AG09319 (cell line): Measurements from ENCODE around the gene TM2D3.

Source experiments
- DNase-seq: peaks from one replicate; pipeline ENCODE4 v3.0.0-alpha.2; 2010; ENCODE audit warnings: low read depth; ENCODE audit errors: extremely low read depth
- TF ChIP-seq, protein P1 (sequence below): IDR thresholded peaks from 2 replicates; pipeline ENCODE4 v1.5.1; 2011; ENCODE audit warnings: low read depth, mild to moderate bottlenecking, inconsistent platforms, low read length, moderate library complexity

The TM2D3 gene

DNA sequence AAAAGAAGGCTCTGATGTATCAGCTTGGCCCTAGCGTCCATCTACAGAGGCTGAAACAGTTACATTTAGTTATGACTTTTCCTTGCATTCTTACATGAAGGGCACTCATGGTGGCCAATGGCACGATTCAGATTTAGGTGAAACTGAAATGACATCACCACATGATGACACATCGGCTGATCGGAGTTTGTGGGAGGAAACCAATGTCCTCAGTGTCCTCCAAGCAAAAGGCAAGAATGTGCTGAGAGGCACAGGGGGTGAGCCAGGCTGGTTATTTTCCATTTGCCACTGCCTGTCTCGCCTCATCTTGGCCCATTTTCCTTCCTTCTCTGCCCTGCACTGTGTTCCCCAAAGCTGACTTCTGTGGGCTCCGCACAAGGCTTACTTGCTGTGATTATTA is 37.7 kb upstream of the TM2D3 start:
- no peak for DNase-seq
- TF ChIP-seq, protein P1, sequence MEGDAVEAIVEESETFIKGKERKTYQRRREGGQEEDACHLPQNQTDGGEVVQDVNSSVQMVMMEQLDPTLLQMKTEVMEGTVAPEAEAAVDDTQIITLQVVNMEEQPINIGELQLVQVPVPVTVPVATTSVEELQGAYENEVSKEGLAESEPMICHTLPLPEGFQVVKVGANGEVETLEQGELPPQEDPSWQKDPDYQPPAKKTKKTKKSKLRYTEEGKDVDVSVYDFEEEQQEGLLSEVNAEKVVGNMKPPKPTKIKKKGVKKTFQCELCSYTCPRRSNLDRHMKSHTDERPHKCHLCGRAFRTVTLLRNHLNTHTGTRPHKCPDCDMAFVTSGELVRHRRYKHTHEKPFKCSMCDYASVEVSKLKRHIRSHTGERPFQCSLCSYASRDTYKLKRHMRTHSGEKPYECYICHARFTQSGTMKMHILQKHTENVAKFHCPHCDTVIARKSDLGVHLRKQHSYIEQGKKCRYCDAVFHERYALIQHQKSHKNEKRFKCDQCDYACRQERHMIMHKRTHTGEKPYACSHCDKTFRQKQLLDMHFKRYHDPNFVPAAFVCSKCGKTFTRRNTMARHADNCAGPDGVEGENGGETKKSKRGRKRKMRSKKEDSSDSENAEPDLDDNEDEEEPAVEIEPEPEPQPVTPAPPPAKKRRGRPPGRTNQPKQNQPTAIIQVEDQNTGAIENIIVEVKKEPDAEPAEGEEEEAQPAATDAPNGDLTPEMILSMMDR = no peak

DNA sequence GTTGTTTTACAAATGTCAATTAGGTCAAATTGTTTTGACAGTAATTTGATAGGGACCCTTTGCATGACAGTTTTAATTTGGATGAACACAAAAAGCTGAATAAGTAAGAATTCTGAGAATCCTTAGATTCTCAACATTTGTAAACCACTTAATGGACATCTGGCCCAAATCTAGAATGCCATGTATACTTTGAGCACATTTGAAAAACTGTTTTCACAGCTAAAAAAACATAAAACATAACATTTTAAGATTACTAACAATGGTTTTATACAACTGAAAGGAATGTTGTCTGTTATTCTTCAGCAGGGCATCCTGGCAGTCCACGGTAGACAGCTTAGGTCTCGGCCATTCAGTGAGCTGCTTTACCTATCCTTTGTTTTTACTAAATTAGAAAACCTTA is 34.5 kb upstream of the TM2D3 start:
- DNase-seq = no peak
- TF ChIP-seq, protein P1 = no peak

DNA sequence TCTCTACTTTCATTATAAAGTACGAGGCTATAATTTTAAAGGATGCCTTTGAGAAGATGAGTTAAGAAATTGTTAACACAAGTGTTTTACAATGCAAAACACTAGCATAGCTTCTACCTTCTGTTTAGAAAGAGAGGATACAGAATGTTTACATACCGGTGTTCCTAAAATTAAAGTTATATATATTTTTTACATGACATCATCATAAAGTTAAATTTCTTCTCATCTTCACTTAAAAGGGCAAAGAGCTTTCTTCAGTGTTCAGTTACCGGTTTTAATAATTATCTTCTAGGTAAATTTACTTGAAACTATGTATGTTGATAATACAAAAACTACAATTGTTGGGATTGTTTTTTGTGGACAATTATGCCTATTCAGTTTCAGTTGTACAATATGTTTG is 32.7 kb upstream of the TM2D3 start:
- DNase-seq = no peak
- TF ChIP-seq, protein P1 = no peak

DNA sequence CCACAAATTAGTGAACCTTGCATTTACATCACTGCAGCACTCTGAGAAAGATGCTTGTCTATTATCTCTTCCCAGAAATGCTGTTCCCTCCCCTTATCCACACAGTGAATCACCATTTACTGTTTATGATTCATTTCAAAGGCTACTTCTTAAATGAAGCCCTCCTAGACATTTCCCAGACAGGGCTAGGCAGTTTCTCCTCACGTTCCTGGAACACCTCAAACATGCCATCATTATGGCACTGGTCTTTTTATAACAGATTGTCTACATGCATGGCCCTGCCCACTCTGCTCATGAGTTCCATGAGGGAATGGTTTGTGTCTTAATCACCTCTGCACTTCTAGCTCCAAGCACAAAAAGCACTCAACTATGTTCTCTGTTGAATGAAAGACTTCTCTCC is 32.2 kb upstream of the TM2D3 start:
- TF ChIP-seq, protein P1 = no peak
- no peak for DNase-seq

DNA sequence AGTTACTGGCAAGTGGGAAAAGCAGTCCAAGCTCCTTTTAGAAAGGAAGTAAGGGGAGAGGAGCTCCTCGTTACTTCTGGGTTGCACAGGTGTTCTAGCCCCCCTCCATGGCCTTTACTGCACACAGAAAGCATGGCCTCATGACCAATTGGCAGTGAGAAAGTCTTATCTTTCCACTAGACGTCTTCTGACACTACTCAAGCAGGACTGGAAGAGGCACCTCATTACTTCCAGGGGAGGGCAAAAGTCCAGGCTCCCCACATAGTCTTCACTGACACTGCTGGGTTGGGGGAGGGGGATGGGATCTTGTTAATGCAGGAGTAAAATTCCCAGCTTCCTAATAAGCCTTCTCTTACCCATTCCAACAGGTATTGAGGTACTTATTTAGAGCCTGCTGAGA is 27.6 kb upstream of the TM2D3 start:
- TF ChIP-seq, protein P1 = no peak
- no peak for DNase-seq

DNA sequence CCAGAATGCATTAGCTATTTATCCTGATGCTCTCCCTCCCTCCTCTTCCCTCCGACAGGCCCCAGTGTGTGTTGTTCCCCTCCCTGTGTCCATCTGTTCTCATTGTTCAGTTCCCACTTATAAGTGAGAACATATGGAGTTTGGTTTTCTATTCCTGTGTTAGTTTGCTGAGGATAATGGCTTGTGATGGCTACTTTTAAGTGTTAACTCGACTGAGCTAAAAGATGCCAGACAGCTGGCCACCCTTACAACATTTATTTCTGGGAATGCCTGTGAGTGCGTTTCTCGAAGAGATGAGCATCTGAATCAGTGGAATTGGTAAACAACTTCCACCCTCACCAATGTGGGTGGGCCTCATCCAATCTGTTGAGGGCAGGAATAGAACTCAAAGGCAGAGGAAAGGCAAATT is 24.7 kb upstream of the TM2D3 start:
- DNase-seq = peak; percentile 90
- TF ChIP-seq, protein P1 = no peak

DNA sequence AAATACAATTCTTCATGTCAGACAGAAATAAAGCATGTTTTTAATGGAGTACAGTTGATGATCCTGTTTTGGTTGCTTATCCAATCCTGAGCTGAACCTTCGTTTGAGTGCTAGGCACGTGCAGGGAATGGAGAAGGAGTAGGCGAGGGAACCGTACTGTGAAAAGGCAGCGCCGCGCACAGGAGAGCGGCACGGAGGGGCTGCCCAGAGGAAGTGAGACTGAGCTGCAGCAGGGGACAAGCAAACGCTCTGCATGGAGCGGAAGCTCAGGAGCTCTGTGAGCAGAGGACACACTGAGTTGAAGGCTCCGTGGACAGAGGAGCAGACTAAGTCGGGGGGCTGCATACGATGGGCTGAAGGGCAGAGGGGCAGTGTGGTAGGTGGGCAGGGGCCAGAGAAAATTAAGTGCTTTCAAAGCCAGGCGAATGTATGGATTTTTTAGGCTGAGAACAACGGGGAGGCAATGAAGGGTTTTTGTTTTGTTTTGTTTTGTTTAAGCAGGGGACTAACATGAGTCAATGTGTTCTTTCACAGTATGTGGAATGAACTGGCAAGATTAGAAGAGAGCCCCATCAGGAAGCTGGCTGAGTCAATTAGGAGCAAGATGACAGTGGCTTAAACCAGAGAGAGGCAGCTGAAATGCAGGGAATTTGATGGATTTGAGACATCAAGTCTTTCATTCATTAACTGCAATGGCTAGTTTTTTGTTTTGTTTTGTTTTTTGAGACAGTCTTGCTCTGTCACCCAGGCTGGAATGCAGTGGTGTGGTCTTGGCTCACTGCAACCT is 23.8 kb upstream of the TM2D3 start:
- DNase-seq = no peak
- TF ChIP-seq, protein P1 = no peak
